Measurements from ENCODE around the gene RPS27.
"Not testable (repeated sequence)": the region's sequence is repeated elsewhere in the genome, so short reads cannot be mapped to it uniquely, and the experiment has no call there.

RPS27 gene

DNA sequence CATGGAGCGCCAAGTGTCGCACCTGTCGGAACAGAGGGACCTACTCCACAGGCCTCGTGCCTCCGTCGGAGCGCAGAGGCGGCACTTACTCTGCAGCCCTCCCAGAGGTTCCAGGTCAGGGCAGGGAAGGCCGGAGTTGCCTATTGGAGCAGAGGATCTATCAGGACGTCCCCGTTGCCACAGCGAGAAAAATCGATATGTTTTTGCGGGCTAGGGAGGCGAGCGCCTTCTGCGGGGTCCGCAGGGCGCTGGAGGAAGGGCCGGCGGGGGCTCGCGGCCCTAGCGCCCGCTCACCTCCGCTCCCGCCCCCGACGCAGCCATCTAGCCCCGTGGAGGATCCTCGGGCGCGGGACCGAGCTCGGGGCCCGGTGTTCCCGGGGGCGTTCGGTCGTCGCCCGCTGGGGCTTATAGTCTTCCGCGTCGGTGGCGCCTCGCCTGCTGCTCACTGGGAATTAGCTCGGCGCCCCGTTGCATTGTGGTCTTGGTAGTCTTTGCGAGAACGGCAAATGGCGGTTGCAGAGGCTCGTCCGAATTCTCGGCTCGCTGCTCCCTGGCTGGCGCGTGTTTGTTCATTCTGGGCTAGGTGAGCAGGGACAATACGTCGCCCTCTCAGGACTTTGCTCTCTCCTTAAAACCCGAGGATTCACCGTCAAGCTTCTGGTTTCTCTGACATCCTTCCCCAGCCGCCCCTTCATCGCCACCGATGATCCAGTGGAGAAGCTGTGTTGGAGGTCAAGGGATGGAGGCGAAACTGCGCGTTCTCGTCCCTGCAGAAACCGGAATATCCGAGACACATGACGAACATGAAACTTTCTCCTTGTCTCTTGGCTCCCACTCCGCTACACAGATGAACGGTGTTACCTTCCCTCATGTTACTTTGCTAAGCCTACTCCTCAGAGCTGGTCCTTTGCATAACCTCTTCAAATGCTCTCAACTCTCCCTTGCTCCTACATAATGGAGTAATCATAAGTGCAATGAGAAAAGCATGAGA is 13.0 kb upstream of the RPS27 start, which contains the start of gene JTB:
Gene JTB, minus strand, starts transcription at position 425 of the 991 bp plus-strand sequence. Its CDS starts 422 bp downstream, at position 3.
- H3K4me3 ChIP-seq (ENCODE audit: low read length) = peak within 1 kb of the TSS; percentile 82
- H2AFZ ChIP-seq (ENCODE audit: low read length) = peak within 1 kb of the TSS; percentile 96
- no peak for TF ChIP-seq EZH2phosphoT487 (IDR thresholded peaks at IDR 0.05; ENCODE audit: low read length)
- TF ChIP-seq, protein P1, sequence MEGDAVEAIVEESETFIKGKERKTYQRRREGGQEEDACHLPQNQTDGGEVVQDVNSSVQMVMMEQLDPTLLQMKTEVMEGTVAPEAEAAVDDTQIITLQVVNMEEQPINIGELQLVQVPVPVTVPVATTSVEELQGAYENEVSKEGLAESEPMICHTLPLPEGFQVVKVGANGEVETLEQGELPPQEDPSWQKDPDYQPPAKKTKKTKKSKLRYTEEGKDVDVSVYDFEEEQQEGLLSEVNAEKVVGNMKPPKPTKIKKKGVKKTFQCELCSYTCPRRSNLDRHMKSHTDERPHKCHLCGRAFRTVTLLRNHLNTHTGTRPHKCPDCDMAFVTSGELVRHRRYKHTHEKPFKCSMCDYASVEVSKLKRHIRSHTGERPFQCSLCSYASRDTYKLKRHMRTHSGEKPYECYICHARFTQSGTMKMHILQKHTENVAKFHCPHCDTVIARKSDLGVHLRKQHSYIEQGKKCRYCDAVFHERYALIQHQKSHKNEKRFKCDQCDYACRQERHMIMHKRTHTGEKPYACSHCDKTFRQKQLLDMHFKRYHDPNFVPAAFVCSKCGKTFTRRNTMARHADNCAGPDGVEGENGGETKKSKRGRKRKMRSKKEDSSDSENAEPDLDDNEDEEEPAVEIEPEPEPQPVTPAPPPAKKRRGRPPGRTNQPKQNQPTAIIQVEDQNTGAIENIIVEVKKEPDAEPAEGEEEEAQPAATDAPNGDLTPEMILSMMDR (IDR thresholded peaks at IDR 0.05; ENCODE audit: low read length) = 0 out of 2 replicates have a peak, but pooled peaks have one; percentile 7
- H3K4me1 ChIP-seq (ENCODE audit: low read length) = peaks cover 15% of the 10 kb centered on the region
- H3K79me2 ChIP-seq (ENCODE audit: low read length) = peaks cover 23% of the 10 kb centered on the region
- peak within 1 kb of the TSS; percentile 75 for H3K4me2 ChIP-seq (ENCODE audit: low read depth, low read length)
- no peaks in the 10 kb centered on the region for H4K20me1 ChIP-seq (ENCODE audit: insufficient read depth, low read length)
- H3K36me3 ChIP-seq (replicated peaks; ENCODE audit: insufficient read depth, low read length) = peaks cover 12% of the 10 kb centered on the region
- no peaks in the 10 kb centered on the region for H3K9me3 ChIP-seq (replicated peaks; ENCODE audit: insufficient read depth, low read length)
- no peaks in the 10 kb centered on the region for H3K9me2 ChIP-seq (replicated peaks; ENCODE audit: insufficient read depth, low read length)
- H3K27ac ChIP-seq (ENCODE audit: low read length) = peak within 1 kb of the TSS; percentile 31; the same call in 1 of the 2 replicates
- H3K27me3 ChIP-seq (replicated peaks; ENCODE audit: insufficient read depth, low read length) = no peaks in the 10 kb centered on the region
- peak within 1 kb of the TSS; percentile 81 for H3K9ac ChIP-seq (ENCODE audit: low read length)
- peaks cover 6% of the 10 kb centered on the region for H3F3A ChIP-seq (ENCODE audit: insufficient read depth, low read length)
- DNase-seq = peak; percentile 94

DNA sequence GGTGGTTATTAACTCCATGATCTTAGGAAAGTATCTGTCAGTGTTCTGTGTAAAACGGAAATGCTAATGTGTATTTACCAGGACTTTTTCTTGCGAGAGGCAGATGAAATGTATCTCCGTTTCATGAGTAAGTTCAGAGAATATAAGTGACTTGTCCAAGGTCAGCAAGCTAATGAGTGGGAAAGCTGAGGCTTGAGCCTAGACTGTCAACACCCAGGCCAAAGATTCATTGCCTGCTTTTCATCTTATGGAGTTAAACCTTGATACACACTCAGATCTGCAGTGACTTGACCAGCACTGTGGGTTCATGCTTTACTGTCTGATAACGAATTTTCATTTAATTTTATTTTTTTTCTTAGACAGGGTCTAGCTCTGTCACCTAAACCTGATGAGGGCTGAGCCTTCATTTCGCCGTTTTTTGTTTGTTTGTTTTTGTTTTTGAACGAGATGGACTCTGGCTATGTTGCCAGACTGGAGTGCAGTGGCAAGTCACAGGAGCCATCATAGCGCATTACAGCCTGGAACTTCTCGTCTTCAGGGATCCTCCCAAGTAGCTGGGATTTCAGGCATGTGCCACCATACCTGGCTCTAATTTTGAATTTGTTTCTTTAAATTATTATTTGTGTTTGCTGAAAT is 12.2 kb upstream of the RPS27 start:
- peaks cover 23% of the 10 kb centered on the region for H3K79me2 ChIP-seq (ENCODE audit: low read length)
- peak overlapping the region; percentile 82 for H3K4me3 ChIP-seq (ENCODE audit: low read length)
- H3K27ac ChIP-seq (ENCODE audit: low read length) = no peak overlapping the region
- TF ChIP-seq EZH2phosphoT487 (IDR thresholded peaks at IDR 0.05; ENCODE audit: low read length) = no peak
- TF ChIP-seq, protein P1 (IDR thresholded peaks at IDR 0.05; ENCODE audit: low read length) = no peak
- no peak for TF ChIP-seq EZH2 (optimal IDR thresholded peaks at IDR 0.05; ENCODE audit: low read depth, low read length)
- peak overlapping the region; percentile 96 for H2AFZ ChIP-seq (ENCODE audit: low read length)
- no peaks in the 10 kb centered on the region for H3K9me3 ChIP-seq (replicated peaks; ENCODE audit: insufficient read depth, low read length)
- H3K9ac ChIP-seq (ENCODE audit: low read length) = no peak overlapping the region
- no peaks in the 10 kb centered on the region for H3K9me2 ChIP-seq (replicated peaks; ENCODE audit: insufficient read depth, low read length)
- no peaks in the 10 kb centered on the region for H4K20me1 ChIP-seq (ENCODE audit: insufficient read depth, low read length)
- H3F3A ChIP-seq (ENCODE audit: insufficient read depth, low read length) = no peaks in the 10 kb centered on the region
- peaks cover 15% of the 10 kb centered on the region for H3K4me1 ChIP-seq (ENCODE audit: low read length)
- peak overlapping the region; percentile 75 for H3K4me2 ChIP-seq (ENCODE audit: low read depth, low read length)
- peaks cover 12% of the 10 kb centered on the region for H3K36me3 ChIP-seq (replicated peaks; ENCODE audit: insufficient read depth, low read length)
- DNase-seq = no peak
- no peaks in the 10 kb centered on the region for H3K27me3 ChIP-seq (replicated peaks; ENCODE audit: insufficient read depth, low read length)

DNA sequence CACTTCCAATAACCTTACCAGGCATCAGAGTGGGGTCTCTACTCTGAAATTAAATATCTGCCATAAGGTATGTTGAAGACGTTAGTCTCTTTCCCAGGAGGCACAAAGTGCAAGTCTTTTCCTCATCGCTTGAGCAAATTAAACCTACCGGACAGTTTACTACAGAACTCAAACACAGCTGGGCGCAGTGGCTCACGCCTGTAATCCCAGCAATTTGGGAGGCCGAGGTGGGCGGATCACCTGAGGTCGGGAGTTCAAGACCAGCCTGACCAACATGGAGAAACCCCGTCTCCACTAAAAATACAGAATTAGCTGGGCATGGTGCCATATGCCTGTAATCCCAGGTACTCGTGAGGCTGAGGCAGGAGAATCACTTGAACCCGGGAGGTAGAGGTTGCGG is 11.5 kb upstream of the RPS27 start:
- Histone ChIP-seq H3K4me1 (ENCODE audit: low read length) (peaks cover 15% of the 10 kb centered on the region), H3K79me2 (ENCODE audit: low read length) (peaks cover 23% of the 10 kb centered on the region)
- not testable (repeated sequence) for H3K4me2 ChIP-seq (ENCODE audit: low read depth, low read length); DNase-seq; H4K20me1 ChIP-seq (ENCODE audit: insufficient read depth, low read length); H3K36me3 ChIP-seq (replicated peaks; ENCODE audit: insufficient read depth, low read length); H3K9ac ChIP-seq (ENCODE audit: low read length); H3K27ac ChIP-seq (ENCODE audit: low read length); H3K9me2 ChIP-seq (replicated peaks; ENCODE audit: insufficient read depth, low read length); H3K9me3 ChIP-seq (replicated peaks; ENCODE audit: insufficient read depth, low read length); H3K4me3 ChIP-seq (ENCODE audit: low read length); H2AFZ ChIP-seq (ENCODE audit: low read length); H3K27me3 ChIP-seq (replicated peaks; ENCODE audit: insufficient read depth, low read length); H3F3A ChIP-seq (ENCODE audit: insufficient read depth, low read length)

DNA sequence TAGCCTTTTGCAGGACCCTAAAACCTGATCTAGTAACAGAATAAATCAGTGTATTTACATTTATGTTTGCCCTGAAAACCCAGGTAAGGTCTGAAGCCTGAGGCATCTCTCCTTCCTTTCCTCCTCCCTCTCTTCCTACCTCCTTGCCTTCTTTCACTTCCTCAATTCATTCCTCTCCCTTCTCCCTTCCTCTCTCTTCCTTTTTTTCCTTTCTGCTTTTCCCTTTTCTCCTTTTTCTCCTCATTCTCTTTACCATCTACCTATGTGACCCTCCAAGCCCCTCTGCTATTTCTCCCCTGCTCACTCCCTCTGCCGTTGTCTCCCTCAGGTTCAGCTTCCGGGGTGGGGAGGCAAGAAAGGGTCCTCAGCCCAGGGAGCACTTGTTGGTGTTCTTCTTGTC is 8.8 kb upstream of the RPS27 start:
- not testable (repeated sequence) for H3K9me2 ChIP-seq (replicated peaks; ENCODE audit: insufficient read depth, low read length); H2AFZ ChIP-seq (ENCODE audit: low read length); H3F3A ChIP-seq (ENCODE audit: insufficient read depth, low read length); H3K36me3 ChIP-seq (replicated peaks; ENCODE audit: insufficient read depth, low read length); DNase-seq; H3K27ac ChIP-seq (ENCODE audit: low read length); H3K9ac ChIP-seq (ENCODE audit: low read length); H3K4me1 ChIP-seq (ENCODE audit: low read length); H3K4me3 ChIP-seq (ENCODE audit: low read length); H4K20me1 ChIP-seq (ENCODE audit: insufficient read depth, low read length); H3K79me2 ChIP-seq (ENCODE audit: low read length); H3K27me3 ChIP-seq (replicated peaks; ENCODE audit: insufficient read depth, low read length); H3K9me3 ChIP-seq (replicated peaks; ENCODE audit: insufficient read depth, low read length); H3K4me2 ChIP-seq (ENCODE audit: low read depth, low read length)

Data from MM.1S (cell line).